ENCODE data around the gene TEX19.

DNA sequence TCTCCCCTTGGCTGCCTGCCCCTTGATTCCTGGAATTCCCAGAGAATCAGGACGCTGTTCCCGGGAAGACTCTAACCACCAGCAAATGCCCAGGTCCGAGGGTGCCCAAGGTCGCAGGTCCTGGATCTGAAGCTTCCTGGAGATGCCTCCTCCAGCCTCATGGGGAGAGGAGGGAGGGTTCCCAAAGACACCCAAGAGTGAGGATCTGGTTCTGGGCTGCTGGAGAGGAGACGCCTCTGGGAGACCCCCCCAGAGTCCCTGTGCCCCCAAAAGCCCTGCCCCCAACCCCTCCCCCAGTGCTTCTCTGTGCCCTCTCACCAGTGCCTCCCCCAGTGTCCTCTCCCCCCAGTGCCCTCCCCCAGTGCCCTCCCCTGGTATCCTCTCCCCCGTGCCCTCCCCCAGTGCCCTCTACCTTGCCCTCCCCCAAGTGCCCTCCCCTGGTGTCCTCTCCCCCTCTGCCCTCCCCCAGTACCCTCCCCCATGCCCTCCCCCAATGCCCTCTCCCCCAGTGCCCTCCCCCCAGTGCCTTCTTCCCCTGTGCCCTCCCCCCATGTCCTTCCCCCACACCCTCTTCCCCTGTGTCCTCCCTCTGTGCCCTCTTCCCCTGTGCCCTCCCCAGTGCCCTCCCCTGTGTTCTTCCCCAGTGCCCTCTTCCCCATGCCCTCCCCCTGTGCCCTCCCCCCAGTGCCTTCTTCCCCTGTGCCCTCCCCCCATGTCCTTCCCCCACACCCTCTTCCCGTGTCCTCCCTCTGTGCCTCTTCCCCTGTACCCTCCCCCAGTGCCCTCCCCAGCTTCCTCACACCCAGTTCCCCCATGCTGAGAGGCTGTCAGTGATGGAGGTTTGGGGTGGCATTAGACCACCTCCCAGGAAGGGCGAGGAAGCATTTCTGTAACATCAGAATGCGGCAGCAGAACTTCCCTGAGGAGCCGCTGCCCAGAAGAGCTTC, 19.1 kb upstream of the TEX19 start:
- TF ChIP-seq NR3C1 (IDR thresholded peaks at IDR 0.05) (no peak), CTCF (IDR thresholded peaks at IDR 0.05) (no peak), CHD4 (IDR thresholded peaks at IDR 0.05; ENCODE audit: borderline replicate concordance) (no peak), JUNB (IDR thresholded peaks at IDR 0.05) (no peak), HDAC2 (IDR thresholded peaks at IDR 0.05) (no peak), EP300 (IDR thresholded peaks at IDR 0.05) (no peak)
- TF ChIP-seq, protein P1, sequence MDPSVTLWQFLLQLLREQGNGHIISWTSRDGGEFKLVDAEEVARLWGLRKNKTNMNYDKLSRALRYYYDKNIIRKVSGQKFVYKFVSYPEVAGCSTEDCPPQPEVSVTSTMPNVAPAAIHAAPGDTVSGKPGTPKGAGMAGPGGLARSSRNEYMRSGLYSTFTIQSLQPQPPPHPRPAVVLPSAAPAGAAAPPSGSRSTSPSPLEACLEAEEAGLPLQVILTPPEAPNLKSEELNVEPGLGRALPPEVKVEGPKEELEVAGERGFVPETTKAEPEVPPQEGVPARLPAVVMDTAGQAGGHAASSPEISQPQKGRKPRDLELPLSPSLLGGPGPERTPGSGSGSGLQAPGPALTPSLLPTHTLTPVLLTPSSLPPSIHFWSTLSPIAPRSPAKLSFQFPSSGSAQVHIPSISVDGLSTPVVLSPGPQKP (IDR thresholded peaks at IDR 0.05; ENCODE audit: low read depth, low read length): no peak

Data from A549 (cell line).